ENCODE measurements around the gene CDKN3.

GRCh38 chr14:54362089-54362504 lies 34.7 kb upstream of the CDKN3 start:
- TF ChIP-seq CTCF (conservative IDR thresholded peaks at IDR 0.05; ENCODE audit: low read length) (no peak), EZH2phosphoT487 (IDR thresholded peaks at IDR 0.05; ENCODE audit: borderline replicate concordance, low read depth, low read length) (no peak)

All from OCI-LY7 (cell line).